GM18505 (cell line): ENCODE data around the gene RAB15.

ENCODE experiments used
- ATAC-seq: cut with Tn5 transposase; IDR thresholded peaks from one replicate; pipeline ENCODE4 v1.9.1; 2021; ENCODE audit not compliant: unreplicated experiment
- POLR2A ChIP-seq: IDR thresholded peaks from 4 replicates; pipeline ENCODE4 v1.6.1; 2011; ENCODE audit warnings: borderline replicate concordance; ENCODE audit not compliant: insufficient read depth, insufficient read length; ENCODE audit errors: extremely low read depth

The RAB15 gene

DNA sequence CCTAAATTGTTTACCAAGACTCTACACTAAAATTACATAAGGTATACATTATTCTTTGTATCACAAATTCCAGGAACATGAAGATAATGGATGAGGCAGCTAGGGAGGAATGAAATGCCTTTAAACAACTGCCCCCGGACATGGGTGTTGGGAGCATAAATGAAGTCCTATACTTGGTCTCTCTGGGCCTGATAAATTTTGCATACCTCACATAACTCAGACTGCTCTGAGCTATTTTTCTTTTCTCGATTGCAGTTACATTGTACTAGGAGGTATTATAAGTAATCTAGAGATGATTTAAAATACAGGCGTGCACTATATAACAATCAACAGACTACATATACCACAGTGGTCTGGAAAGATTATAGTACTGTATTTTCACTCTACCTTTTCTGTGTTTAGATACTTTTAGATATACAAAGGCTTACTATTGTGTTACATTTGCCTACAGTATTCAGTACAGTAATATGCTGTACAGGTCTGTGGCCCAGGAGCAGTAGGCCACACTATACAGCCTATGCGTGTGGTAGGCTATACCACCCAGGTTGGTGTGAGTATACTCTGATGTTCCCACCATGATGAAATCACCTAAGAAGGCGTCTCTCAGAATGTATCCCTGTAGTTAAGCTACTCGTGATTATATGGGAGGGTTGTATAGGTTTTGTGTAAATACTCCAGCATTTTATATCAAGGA is 28.9 kb upstream of the RAB15 start:
- ATAC-seq, result no peak
- no peak for TF ChIP-seq POLR2A

DNA sequence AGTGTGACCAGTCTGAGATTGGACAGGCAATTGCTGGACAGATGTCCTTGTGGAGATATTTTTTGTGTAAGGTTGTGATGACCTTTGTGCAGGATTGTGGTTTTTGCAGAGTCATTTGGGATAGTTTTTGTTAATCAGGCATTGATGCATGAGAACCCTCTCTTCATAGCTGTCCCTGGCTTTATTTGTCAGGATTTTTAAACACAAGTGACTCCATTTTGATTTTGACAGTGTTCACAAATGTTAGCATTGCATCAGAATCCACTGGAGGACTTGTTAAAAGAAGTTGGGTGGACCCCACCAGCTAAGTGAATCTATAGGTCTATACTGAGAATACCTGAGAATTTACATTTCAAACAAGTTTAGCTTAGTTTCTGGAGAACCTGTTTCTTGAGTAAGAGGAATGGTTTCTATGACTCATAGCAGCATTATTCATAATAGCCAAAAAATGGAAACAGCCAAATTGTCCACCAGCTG is 26.4 kb upstream of the RAB15 start:
- TF ChIP-seq POLR2A, result no peak
- no peak for ATAC-seq

DNA sequence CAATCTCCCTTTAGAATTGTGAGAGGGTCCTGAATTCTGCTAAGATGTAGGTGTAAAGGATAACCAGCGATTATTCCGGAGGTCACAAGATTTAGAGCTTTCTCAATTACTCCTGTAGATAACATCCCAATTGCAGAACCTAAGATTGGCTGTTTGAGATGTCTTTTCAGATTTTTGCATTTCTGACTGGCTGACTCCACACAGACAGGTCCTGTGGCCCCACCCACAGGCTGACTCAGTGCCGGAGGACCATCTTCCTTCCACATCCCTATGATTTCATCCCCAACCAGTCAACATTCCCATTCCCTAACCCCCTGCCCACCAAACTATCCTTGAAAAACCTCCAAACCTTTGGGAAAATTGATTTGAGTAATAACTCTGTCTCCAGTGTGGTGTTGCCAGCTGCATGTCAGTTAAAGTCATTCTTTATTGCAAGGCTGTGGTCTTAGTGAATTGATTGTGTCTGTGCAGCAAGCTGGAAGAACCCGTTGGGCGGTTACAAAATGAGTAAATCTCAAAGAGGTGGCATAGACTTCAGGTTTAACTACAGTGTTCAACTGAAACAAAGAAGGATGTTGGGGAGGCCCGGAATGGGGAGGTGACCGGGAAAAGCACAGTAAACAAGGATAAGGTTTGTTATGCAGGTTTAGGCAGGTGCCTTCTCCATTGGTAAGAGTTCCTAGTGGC is 25.1 kb upstream of the RAB15 start:
- TF ChIP-seq POLR2A, result no peak
- ATAC-seq, result no peak

DNA sequence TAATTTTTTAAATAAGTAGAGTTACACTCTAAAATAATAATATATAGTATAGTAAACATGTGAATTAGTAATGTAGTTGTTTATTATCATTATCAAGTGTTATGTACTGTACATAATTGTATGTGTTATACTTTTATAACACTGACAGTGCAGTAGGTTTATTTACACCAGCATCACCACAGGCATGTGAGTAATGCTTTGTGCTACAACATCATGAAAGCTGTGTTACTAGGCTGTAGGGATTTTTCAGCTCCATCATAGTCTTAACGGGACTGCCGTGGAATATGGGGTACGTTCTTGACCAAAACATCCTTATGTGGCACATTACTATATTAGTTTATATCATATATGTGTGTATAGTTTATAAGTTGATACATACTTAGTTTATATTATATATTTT is 23.2 kb upstream of the RAB15 start:
- ATAC-seq, result no peak
- TF ChIP-seq POLR2A, result no peak

DNA sequence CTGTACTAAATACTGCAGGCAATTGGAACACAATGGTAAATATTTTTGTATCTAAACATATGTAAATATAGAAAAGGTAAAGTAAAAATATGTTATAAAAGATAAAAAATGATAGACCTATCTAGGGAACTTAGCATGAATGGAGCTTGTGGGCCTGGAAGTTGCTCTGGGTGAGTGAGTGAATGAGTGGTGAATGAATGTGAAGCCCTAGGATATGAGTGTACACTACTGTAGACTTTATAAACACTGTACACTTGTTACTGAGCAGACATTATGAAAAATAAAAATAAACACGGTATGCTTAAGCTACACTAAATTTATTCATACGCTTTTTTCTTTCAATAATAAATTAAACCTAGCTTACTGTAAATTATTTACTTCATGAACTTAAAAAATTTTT is 22.4 kb upstream of the RAB15 start:
- no peak for ATAC-seq
- TF ChIP-seq POLR2A, result no peak

DNA sequence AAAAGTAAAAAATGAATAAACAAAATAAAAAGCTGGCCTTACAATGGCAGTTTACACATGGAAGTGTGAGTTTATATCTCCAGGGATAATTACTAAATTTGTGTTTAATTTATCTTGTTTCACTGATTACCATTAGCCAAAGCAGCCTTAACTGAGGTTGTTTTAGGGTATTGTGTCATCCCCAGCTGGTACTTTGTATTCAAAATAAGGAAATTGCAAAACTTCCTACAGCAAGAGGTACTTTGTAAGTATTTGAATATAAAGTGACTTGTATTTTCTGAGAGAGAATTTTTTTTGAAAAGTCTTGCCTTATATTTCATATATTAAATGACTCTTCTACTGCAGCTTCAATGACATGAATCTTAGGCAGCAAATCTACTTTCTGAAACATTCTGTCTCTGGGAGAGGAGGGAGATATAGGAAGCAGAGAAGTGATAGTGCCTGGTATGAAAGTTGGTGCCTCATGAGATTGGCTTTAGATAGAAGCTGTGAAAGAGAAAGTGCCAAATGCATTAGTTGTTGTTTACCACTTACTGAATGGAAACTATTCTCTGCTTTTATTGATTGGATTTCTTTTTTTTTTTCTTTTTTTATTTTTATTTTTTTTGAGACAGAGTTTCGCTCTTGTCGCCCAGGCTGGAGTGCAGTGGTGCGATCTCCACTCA is 21.3 kb upstream of the RAB15 start:
- no peak for TF ChIP-seq POLR2A
- ATAC-seq, result no peak

DNA sequence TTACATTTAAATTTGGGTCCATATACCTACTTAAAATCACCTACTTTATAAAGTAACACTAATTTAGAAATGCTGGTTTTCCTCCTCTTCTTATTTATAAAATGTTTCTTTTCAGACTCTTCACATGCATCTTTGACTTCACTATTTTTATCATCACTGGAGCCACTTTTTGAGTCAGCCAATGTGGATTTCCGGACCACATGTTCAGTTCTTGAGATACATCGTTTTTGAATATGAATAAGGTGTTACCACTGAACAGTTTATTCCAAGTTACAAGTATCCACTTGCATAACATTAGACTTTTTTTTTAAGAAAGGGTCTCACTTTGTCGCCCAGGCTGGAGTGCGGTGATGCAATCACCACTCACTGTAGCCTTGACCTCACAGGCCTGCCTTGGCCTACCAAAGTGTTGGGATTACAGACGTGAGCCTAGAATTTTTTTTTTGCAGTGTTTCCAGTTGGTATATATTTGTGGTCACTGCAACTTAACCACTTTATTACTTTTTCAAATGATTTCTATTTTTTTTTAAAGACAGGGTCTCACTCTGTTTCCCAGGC is 20.3 kb upstream of the RAB15 start:
- TF ChIP-seq POLR2A, result no peak
- ATAC-seq, result no peak

DNA sequence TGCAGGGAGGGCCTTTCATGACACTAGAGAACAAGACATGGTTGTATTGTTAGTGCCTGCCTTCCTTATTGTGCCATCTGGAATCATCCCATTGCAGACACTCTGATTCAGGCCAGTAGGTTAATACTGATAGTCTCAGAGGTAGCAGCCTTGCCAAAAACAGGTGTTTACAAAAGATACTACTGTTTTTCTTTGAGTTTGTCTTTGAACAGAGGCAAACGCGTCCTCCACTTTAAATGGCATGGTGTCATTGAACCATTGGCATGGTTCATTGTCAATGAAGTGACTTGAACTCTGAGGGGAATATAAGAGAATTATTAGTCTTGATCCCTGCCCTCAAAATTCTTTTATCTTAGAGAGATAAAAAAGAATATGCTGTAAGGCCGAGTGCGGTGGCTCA is 18.8 kb upstream of the RAB15 start:
- ATAC-seq, result no peak

DNA sequence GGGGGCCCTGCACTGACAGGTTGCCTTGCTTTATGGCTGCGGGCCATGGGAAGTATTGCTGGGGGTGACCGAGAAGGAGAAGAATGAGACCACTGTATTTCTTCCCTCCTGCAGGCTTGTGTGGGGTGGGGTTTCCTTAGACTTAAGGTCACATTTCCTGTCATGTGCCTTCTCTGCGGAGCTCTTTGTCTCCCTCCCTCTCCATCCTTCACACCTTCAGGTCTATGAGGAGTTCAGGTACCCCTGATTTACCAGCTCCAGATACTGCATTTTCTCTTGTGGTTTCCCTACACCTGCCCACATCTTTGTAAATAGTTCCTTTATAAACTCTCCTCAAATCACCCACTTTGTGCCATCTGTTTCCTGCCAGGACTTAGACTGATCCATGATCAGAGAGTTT is 18.2 kb upstream of the RAB15 start:
- no peak for TF ChIP-seq POLR2A
- no peak for ATAC-seq

More for the DNA sequence above, 18.8 kb upstream of the RAB15 start:
- no peak for TF ChIP-seq POLR2A

DNA sequence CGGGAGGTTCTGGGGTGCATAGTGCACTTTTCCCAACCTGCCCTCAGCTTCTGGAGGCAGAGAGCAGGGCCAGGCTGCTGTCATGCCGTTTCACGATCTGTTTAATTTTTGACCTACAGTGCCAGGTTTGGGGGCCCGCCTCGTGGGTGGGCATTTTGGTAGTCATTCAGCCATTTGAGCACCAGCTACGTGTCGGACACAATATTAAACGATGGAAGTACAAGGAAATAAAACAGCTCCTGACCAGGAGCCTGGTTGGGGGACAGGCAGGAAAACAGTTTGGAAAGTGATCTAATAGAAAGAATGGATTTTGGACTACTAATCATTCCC is 15.3 kb upstream of the RAB15 start:
- no peak for TF ChIP-seq POLR2A
- ATAC-seq, result no peak

DNA sequence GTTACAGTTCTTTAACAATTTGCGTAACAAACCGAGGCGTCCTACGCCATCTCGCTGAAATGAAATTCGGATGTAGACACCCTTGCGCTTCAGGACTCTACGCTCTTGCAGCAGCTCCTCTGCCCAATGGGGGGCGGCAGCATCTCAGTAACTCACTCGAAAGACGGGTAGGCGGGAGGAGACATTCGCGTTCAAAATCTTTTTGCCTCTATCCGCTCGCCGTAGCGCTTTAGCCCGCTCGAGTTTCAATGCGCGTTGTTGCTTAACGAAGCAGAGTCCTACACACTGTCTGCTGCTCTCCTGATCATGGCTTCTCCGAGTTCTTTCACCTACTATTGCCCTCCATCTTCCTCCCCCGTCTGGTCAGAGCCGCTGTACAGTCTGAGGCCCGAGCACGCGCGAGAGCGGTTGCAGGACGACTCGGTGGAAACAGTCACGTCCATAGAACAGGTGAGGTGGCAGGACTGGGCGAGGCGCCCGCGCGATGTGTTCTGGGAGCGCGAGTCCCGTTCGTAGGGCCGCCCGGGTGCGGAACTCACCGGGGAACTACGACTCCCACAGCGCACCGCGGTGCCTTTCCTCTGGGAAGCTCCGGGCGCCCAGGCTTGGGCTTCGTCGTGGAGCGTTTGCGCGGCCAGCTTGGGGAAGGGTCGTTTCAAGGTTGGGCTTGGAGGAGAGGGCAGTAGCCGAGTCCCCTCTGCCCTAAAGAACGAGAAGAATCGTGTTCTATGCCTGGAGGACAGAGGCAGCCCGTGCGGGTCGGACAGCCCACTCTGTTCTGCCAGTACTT is 14.7 kb upstream of the RAB15 start, which contains the start of gene FNTB:
Gene FNTB (plus strand): TSS at position 248 of the 790 bp plus-strand sequence. CDS start 59 bp downstream, at position 307.
- ATAC-seq, result peak; percentile 92
- TF ChIP-seq POLR2A, result peak; percentile 61

DNA sequence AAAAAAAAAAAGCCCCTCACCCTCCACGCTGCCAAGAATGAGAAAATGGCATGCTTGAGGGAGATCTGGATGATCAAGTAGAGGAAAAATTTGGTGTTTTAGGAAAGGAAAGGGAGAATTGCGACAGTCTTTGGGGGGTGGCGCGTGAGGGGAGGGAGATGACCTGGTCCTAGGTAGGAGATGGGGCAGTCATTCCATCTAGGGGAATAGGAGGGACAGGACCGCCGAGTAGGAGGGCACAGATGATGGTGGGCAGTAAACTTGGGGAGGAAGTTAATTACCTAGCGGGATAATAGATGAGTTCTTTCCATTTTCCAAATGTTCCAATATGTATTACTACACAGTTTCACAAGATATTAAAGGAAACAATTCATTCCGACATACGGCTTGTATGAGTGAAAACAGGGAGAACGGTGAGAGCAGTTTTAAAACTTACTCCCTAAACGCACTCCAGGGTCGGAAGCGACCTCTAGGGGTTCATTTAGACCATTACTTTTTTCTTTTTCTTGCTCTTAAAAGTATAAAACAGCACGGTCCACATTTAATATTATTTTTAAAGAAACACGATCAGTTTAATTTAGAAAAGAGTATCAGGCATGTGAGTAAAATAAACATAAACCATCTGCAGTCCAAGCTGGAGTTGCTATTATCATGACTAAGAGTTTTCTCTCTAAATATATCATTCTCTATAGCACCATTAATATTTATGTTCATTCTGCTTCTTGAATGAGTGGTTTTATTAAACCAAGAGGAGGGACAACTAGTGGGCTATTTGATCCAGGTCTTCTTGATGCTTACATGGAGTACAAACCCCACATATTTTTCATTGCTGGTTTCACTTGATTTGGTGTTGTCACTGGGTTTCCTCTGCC is 11.5 kb upstream of the RAB15 start:
- no peak for TF ChIP-seq POLR2A
- ATAC-seq, result no peak

DNA sequence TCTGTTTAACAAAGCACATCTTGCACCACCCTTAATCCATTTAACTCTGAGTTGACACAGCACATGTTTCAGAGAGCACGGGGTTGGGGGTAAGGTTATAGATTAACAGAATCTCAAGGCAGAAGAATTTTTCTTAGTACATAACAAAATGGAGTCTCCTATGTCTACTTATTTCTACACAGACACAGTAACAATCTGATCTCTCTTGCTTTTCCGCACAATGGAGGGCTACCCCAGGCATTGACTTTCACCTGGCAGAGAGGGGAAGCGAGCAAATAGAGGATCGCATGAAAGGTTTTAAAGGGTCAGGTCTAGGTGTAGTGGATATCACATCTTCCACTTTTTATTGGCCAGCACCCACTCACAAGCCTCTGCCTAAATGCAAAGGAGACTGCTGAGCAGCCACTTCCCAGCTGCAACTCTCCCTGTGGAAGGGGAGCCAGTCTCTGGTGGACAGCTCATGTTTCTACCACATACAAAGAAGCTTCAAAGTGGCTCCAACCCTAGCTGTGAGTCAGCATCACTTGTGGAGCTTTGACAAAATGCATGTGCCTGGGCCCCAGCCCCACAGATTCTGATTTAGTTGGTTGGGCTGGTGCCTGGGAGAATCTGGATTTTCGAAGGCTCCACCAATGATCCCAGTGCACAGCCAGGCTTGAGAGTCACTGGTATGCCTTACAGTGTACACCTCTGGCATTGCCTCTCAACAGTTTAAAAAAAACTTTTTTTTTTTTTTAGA is 7.4 kb upstream of the RAB15 start:
- ATAC-seq, result no peak
- no peak for TF ChIP-seq POLR2A
